A673 (cell line): ENCODE results near the gene SGMS1. TPM values are rescaled to one million over a fixed set of nuclear protein-coding genes. Genes with fewer than 3 reads are reported as not detected.

Experiments used
- BruUV-seq: library from RNA; stranded (reverse); fragments of 400-500 nt; replicated peaks from 2 replicates; lab custom pipeline; 2021; lab: Mats Ljungman, UMichigan
- CTCF ChIA-PET: fragments of 300-600 bp; sonication (Branson Sonifier 250); formaldehyde crosslinking; loops from one replicate; lab custom pipeline; 2022; ENCODE audit warnings: antibody characterized with exemption; lab: Charles Lee
- POLR2A ChIA-PET: fragments of 300-600 bp; sonication (Branson Sonifier 250); formaldehyde crosslinking; loops from one replicate; lab custom pipeline; 2022; ENCODE audit warnings: antibody characterized with exemption; ENCODE audit not compliant: low non-redundant PET; lab: Charles Lee
- DNase-seq: peaks from one replicate; pipeline ENCODE4 v3.0.0-alpha.2; 2015; ENCODE audit warnings: low spot score
- H3K27ac ChIP-seq: fragments of 200-600 bp; sonication (generic); 2 replicates; pipeline ENCODE4 v1.5.1; 2016; ENCODE audit warnings: mixed run types, low read depth, mild to moderate bottlenecking, mixed read lengths, antibody characterized with exemption, low read length; ENCODE audit not compliant: poor library complexity, severe bottlenecking
- H3K27me3 ChIP-seq: fragments of 200-600 bp; sonication (generic); replicated peaks from 2 replicates; pipeline ENCODE4 v1.6.1; 2017; ENCODE audit warnings: mixed run types, low read depth, mild to moderate bottlenecking, mixed read lengths, antibody characterized with exemption, low read length; ENCODE audit not compliant: insufficient read depth, poor library complexity
- H3K36me3 ChIP-seq: fragments of 200-600 bp; sonication (generic); 2 replicates; pipeline ENCODE4 v1.6.1; 2016; ENCODE audit warnings: mixed run types, mild to moderate bottlenecking, mixed read lengths, antibody characterized with exemption, low read length; ENCODE audit not compliant: insufficient read depth, poor library complexity, severe bottlenecking
- H3K4me1 ChIP-seq: fragments of 200-600 bp; sonication (generic); 2 replicates; pipeline ENCODE4 v1.6.1; 2017; ENCODE audit warnings: mixed run types, mild to moderate bottlenecking, mixed read lengths, antibody characterized with exemption, low read length; ENCODE audit not compliant: insufficient read depth, poor library complexity, severe bottlenecking
- H3K4me3 ChIP-seq: fragments of 200-600 bp; sonication (generic); 2 replicates; pipeline ENCODE4 v1.5.1; 2016; ENCODE audit warnings: low read depth, mixed run types, mild to moderate bottlenecking, mixed read lengths, low read length; ENCODE audit not compliant: poor library complexity, severe bottlenecking
- H3K9me3 ChIP-seq: fragments of 200-600 bp; sonication (generic); 2 replicates; pipeline ENCODE4 v1.6.1; 2016; ENCODE audit warnings: mixed run types, low read depth, mild to moderate bottlenecking, mixed read lengths, antibody characterized with exemption, low read length; ENCODE audit not compliant: poor library complexity, severe bottlenecking
- CTCF ChIP-seq: fragments of 300-800, 200-600 bp; sonication (generic); conservative IDR thresholded peaks from 2 replicates; pipeline ENCODE4 v1.5.1; 2017; ENCODE audit warnings: low read depth, mild to moderate bottlenecking, antibody characterized with exemption, low read length, moderate library complexity, mixed read lengths
- EZH2 ChIP-seq: fragments of 200-600 bp; sonication (generic); IDR thresholded peaks from 2 replicates; pipeline ENCODE4 v1.6.1; 2017; ENCODE audit warnings: borderline replicate concordance, low read depth, mild to moderate bottlenecking, mixed read lengths, antibody characterized with exemption, low read length; ENCODE audit not compliant: poor library complexity, severe bottlenecking
- intact Hi-C: fragments of 100-400 bp; cut with micrococcal nuclease; formaldehyde crosslinking; loops from one replicate; pipeline ENCODE4 v1.10.0; 2022; ENCODE audit not compliant: unreplicated experiment
- total RNA-seq: library from RNA; stranded (reverse); gene quantifications from 2 replicates; pipeline ENCODE4 v1.2.3, GENCODE V29; 2021

SGMS1 gene
- total RNA-seq, 1 experiment from 2014 or later, result 13.0 TPM

- Histone ChIP-seq H3K36me3 (no peaks in the 10 kb centered on the region), H3K4me1 (no peaks in the 10 kb centered on the region), H3K27me3 (no peaks in the 10 kb centered on the region), H3K27ac (no peak overlapping the region), H3K4me3 (no peak overlapping the region), H3K9me3 (no peaks in the 10 kb centered on the region)
- intact Hi-C loops, result no loop called here
- CTCF ChIA-PET, result no interaction called here
- no TSS peak for BruUV-seq
- TF ChIP-seq CTCF (no peak), EZH2 (no peak)
- no peak for DNase-seq
- POLR2A ChIA-PET, result no interaction called here
Measured at GRCh38 chr10:50531388-50532077, 92.2 kb downstream of the SGMS1 start.

GRCh38 chr10:50529660-50530059 lies 94.1 kb downstream of the SGMS1 start:
- ChIA-PET POLR2A (no interaction called here), CTCF (no interaction called here)
- H3K4me1 ChIP-seq, result no peaks in the 10 kb centered on the region
- no peak for TF ChIP-seq EZH2
- TF ChIP-seq CTCF, result no peak
- H3K27me3 ChIP-seq, result no peaks in the 10 kb centered on the region
- H3K27ac ChIP-seq, result no peak overlapping the region
- BruUV-seq, result no TSS peak
- H3K4me3 ChIP-seq, result no peak overlapping the region
- intact Hi-C loops, result no loop called here
- DNase-seq, result no peak
- no peaks in the 10 kb centered on the region for H3K36me3 ChIP-seq
- no peaks in the 10 kb centered on the region for H3K9me3 ChIP-seq

GRCh38 chr10:50528206-50528605 lies 95.5 kb downstream of the SGMS1 start:
- Histone ChIP-seq H3K36me3 (no peaks in the 10 kb centered on the region), H3K4me1 (no peaks in the 10 kb centered on the region), H3K27ac (no peak overlapping the region), H3K9me3 (no peaks in the 10 kb centered on the region), H3K27me3 (no peaks in the 10 kb centered on the region), H3K4me3 (no peak overlapping the region)
- ChIA-PET CTCF (no interaction called here), POLR2A (no interaction called here)
- TF ChIP-seq CTCF (no peak), EZH2 (no peak)
- no peak for DNase-seq
- intact Hi-C loops, result no loop called here
- BruUV-seq, result no TSS peak
